NCI-H1436 (cell line): ENCODE data around the gene GIMAP5.

Experiments
- DNase-seq: peaks from one replicate; lab custom pipeline; 2025; lab: John Stamatoyannopoulos, UW

Gene GIMAP5

DNA sequence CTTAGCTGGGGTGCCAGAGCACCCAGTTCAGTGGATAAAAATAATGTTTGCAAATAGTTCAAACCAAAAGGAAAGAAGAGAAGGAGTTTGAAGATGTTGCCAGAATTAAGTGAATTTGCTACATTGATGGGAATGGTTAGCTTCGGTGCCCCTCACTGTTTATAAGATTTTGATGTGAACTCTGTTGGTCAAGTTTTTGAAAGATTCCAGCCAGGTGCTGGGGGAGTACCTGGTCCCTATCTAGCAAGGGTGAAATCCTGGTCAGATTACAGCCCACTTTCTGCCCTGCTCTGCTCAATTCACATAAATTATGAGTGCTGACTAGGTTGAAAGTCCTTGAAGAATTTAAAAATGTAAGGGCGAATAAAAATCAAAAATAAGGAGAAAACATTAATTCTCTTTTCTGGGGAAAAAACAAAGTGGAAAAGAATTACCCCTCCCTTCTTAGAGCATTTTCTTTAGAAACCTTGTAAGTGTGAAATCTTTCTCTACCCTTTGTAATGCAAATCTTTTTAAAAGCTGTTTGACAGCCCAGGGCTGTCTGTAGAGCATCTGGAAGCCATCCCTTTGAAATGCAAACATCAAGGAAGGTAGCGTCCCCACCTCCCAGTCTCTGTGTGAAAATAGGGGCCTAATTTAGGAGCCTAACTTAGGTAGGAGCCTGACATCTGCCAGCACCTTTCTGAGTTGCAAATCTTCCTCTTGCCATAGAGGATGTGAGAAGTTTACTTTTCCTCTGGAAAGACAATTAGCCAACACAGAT lies 1.4 kb upstream of the GIMAP5 start:
- no peak for DNase-seq

DNA sequence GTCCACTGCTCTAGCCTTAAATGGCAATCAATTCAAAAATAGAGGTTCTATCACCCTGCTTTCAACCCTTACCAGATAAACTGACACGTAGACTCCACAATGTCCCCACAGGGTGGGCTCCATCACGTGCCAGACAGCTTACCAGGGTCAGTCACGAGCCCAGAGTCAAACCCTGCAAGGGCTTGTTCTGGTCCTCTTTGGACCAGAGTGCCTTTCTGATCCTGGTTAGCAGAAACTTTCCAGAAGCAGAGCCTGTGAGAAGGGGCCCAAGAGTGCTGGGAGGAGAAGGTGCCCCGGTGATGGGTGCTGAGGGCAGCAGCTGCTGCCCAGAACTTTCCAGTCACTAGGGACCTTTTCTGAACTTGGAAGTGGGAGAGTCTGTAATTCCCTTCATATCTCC lies 354 bp upstream of the GIMAP5 start:
- DNase-seq = no peak

DNA sequence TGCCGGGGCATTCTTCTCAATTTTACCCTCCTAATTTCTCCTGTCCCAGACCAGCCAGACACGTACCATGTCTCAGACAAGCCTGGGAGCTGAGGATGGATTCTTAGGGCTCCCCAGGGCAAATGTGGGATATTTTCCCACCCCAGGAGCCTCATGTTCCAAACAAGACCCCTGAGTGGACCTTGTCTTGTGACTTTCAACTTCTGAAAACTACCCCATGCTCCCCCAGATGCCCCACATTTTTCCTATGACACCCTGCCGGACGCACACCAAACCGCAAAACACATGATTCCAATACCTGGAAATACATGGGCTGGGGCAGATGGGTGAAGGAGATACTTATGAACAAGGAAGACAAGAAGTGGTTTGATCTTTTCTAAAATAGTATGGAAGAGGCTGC lies 874 bp downstream of the GIMAP5 start:
- no peak for DNase-seq

DNA sequence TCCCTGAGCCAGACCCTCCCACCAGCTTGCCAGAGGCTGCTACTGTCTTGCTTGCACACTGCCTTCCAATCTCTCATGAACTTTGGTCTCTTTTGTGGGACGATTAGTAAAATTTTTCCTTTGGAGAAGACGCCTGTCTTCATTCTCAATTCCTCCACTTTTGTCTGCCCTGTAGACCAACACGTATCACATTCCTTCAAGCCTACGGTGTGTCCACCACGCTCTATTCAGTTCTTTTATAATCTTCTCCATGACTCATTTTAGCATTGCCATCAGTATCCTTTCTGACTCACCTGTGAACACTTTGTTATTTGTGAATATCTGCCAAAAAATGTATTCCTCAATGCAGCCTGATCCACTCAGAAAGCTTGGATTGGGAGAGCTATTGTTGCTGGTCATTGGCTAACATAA lies 1.4 kb downstream of the GIMAP5 start:
- no peak for DNase-seq

DNA sequence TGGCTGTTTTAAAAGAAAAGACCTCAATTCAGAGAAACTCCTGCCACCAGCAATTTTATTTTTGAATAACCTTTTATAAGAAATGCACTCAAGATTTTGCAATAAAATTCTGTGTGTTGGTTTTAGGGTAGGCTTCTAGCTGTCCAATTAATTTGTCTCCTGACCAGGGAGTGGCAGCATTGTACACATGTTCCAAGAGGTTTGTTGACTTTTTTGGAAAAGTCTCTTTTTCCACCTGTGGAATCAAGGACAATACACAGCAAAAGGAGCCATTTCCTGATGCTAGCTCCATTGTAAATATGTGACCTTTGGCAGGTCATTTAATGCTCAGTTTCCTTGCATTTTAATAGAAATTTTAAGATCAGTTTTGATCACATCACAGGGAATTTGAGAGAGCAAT lies 1.8 kb downstream of the GIMAP5 start:
- no peak for DNase-seq

DNA sequence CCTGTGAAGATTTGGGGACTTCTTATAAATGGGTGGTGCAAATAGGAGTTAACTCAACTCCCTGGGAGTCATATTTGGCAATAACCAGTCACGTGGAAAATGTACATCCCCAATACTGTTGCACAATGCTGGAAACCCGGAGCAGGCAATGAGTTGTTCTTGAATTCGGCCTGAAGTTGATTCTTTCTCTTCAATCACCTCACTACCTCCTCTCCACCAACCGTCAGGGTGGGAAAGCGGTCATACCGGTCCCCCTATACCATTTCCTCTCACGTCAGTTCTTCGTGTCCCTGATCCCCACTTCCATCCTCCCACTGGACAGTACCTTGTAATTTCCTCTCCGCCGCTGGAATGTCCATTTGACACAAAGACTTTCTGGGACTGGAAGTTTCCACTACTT lies 2.8 kb downstream of the GIMAP5 start:
- no peak for DNase-seq

DNA sequence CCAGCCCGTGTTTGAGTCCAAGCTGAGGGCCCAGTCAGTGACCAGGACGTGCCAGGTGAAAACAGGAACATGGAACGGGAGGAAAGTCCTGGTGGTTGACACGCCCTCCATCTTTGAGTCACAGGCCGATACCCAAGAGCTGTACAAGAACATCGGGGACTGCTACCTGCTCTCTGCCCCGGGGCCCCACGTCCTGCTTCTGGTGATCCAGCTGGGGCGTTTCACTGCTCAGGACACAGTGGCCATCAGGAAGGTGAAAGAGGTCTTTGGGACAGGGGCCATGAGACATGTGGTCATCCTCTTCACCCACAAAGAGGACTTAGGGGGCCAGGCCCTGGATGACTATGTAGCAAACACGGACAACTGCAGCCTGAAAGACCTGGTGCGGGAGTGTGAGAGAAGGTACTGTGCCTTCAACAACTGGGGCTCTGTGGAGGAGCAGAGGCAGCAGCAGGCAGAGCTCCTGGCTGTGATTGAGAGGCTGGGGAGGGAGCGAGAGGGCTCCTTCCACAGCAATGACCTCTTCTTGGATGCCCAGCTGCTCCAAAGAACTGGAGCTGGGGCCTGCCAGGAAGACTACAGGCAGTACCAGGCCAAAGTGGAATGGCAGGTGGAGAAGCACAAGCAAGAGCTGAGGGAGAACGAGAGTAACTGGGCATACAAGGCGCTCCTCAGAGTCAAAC lies 5.2 kb downstream of the GIMAP5 start:
- DNase-seq = no peak

DNA sequence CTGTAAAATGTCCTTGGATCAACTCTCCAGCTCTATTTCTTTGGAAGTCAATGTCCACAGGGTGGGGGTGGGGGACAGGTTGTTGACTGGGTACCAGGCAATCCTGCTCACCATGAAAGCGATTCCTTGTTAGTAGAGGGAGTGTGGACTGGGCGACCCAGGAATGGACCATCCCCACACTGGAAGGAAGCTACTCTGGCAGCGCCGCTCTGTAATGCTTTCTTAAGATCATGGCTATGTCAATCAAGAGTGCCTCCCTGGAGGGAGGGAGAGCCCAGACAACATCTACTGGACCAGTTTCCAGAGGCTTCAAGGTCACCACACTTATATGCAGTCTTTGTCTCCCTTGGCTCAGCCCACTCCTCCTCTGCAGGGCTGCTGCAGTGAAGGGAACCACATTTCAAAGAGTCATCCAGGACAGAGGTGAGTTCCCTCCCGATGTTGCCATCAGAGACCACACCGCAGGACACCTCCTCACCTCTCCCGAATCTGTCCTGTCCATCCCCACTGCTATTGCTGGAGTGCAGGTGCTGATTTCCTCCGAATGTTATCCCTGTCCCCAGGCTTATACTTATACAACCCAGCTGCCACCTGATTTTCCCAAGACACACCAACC lies 6.9 kb downstream of the GIMAP5 start:
- DNase-seq = no peak

DNA sequence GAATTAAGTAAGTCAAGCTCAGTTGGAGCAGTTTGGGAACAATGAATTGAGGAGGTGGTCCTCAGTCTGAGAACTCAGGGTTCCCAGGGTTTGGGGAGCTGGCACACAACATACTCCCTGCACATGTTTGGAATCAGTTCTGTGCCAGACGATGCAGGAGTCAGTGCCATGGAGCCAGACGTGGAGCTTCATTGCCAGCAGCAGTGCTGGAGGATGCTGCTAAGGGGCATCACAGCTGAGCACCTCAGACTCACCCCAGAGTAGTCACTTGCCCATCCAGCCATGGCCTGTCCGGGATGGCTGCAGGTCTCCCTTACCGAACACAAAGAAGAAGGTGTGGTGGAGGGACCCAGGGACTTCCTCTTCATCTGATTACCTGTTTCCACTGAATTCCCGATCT lies 7.9 kb downstream of the GIMAP5 start:
- DNase-seq = no peak

DNA sequence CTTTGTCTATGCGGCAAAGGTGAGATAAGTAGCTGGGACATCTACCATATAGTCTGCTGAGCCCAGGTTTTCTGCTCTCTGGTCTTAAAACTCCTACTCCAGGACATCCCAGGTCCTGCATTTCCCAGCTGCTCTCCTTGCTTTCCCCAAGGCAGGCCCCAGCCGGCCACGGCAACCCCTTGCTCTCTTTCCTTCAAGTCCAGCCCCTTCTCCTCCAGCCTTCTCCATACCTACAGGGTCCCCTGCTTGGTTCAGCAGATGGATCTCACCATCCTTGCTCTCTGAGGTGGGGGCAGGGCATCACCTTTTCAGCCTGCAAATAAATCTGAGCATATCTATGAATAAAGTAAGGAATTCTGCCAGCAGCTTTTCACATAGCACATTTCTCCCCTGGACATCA lies 8.7 kb downstream of the GIMAP5 start:
- DNase-seq = no peak

DNA sequence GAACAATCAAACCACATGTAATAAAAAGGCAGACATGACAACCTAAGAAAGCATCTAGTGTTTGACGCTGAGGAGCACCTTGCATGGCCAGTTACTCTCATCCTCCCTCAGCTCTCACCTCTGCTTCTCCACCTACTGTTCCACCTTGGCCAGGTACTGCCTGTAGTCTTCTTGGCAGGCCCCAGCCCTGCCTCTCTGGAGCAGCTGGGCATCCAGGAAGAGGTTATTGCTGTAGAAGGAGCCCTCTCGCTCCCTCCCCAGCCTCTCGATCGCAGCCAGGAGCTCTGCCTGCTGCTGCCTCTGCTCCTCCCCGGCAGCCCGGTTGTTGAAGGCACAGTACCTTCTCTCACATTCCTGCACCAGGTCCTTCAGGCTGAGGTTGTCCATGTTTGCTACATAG lies 9.7 kb downstream of the GIMAP5 start:
- no peak for DNase-seq

DNA sequence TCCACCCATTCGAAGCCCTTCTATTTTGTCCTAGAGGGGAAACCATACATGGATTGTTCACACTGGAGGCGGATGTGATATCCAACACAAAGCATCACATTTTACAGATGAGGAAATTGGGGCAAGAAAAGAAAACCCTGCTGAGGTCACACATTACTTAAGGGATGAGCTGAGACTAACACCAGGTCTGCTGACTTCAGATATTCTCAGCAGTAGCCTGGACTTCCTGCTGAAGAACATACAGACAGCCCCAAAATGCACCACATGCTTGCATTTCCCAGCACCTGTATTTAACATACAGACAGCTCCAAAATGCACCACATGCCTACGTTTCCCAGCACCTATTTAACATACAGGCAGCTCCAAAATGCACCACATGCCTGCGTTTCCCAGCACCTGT lies 11.2 kb downstream of the GIMAP5 start:
- no peak for DNase-seq

DNA sequence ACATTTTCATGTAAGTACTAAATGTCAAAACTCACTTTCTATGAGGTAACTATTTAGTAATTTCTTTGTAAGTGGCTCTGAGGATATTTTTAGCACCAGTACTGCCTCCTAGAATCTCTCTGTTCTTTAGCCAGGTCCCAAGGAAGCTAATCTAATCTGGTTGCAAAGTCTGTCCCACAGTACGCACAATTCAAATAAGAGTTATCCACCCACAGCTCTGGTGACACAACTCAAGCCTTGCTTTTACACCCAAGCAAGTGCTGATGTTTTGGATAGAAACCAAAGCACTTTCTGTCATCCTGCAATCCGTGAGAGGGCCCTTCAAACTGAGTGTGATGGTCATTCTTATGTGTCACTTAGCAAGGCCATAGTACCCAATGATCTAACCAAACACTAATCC lies 14.5 kb downstream of the GIMAP5 start:
- DNase-seq = no peak

DNA sequence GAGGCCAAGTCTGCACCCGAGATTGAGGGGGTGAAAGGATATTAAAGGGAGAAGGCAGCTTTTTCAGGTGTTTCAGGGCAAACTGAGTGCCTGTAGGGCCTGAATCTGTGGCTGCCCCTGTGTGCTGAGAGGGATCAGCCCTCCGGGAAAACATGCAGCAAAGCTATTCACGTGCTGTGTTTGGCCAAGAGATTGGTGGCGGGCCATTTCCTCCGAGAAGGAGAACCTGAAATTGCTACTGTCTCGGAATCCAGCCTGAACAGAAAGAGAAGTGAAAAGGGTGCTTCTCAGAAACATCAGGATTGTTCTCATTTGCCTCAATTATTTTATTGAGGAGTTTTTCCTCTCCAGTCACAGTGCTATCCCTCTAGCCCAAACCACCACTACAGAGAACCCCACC lies 16.0 kb downstream of the GIMAP5 start:
- DNase-seq = no peak

DNA sequence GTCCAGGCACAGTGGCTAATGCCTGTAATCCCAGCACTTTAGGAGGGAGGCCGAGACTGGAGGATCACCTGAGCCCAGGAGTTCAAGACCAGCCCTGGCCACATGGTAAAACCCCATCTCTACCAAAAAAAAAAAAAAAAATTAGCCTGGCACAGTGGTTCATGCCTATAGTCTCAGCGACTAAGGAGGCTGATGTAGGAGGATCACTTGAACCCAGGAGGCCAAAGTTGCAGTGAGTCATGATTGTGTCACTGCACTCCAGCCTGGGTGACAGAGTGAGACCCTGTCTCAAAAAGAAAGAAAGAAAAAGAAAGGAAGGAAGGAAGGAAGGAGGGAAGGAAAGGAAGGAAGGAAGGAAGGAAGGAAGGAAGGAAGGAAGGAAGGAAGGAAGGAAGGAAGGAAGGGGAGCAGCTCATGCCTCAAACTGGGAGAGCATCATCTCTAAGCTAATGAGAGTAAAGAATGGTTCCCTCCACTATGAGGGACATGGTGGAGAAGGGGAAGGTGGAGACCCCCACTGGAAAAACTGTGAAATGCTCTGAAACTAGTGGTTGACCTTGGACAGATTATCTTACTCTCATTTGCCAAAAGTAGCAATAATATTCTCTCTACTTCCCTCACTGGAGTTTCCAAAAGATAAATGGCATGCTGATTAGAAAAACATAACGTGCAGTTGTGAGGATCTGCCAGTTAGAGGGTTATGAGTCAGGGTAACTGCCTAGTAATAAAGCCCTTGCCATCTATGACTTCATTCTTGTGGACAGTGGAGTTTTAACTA lies 16.8 kb downstream of the GIMAP5 start:
- no peak for DNase-seq

DNA sequence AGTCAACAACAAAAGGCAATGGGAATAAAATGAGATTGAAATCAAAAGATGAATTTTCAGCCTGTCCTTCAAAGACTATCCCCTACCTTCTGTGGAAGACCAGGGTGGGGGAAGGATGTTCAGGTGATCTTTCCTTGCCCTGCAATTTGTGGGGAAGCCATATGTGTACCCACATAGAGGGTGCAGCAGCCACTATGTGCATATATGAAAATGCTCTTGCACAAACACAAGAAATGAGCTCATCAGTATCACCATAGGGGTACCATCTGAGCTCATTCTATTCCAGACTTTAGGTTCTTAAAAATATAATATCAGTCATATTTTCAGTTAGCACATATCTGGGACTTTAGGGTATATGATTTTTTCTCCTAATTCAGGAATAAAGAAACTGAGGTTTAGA lies 17.7 kb downstream of the GIMAP5 start:
- DNase-seq = no peak

DNA sequence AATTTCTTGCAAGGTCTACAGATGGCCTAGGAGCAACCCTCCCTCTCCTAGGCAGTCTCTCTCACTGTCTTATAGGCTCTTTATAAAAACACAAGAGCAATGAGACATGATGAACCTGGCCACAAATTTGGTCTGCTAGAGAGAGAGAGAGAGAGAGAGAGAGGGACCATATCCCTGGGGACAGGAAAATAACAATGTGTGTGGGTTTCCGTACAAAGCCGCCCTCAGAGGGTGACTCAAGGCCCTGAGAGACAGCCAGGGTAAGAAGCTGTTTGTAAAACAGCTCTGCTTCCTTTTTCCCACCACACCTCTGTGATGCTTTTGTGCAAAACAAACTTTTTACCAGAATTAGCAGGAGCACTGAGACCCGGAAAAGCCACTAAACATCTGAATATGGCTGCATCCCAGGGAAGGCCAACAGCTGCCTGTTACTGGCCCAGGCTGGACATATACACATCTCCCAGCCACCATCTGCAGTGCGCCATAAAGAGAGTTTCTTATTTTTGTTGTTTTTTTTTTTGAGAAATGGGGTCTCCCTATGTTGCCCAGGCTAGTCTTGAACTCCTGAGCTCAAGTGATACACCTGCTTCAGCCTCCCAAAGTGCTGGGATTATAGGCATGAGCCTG lies 18.4 kb downstream of the GIMAP5 start:
- DNase-seq = no peak

DNA sequence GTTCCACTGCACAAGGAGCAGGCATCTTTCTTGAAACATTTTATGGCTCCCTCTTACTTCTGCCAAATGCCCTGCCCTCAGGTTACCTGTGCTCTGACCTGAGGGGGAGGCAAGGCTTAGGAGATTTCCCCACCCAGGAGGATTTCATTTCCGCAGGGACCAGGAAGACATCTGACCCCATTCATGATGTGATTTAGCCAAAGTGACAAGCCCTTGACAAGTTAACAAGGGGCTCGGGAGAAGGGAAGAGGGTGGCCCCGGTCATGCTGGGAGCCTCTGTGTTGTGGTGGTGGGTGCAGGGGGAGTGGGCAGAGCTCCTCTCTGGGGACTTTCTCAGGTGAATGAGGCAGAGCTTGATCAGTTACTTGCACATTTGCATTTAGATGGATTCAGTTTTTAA lies 18.9 kb downstream of the GIMAP5 start:
- DNase-seq = no peak

DNA sequence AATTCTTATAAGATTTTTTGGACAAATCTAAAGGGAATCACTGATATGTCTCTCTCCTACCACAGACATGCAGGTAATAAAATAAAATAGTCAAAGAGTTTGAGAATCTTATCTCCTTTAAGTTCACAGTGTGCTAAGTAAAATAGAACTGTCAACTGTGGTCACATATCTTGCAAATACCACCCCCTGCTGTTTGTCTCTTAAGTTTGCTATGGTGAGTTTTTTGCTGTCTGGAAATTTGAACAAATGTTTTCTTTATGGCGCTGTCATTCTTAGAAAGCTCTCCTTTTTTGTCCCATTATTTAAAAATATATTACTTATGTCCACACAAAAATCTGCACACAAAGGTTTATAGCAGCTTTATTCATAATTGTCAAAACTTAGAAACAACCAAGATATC lies 19.6 kb downstream of the GIMAP5 start:
- no peak for DNase-seq

DNA sequence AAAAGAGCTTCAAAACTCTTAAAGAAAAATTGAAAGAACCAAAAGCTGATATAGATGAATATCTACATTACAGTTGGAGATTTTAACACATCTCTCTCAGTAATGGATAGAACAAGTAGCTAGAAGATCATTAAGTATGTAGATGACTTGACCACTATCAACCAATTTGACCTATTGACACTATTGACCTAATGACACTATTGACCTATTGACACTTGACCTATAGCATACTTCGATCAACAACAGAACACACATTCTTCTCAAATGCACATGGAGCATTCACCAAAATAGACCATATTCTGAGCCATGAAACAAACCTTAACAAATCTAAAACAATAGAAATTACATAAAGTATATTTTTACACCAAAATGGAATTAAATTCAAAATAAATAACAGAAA lies 22.3 kb downstream of the GIMAP5 start:
- no peak for DNase-seq

DNA sequence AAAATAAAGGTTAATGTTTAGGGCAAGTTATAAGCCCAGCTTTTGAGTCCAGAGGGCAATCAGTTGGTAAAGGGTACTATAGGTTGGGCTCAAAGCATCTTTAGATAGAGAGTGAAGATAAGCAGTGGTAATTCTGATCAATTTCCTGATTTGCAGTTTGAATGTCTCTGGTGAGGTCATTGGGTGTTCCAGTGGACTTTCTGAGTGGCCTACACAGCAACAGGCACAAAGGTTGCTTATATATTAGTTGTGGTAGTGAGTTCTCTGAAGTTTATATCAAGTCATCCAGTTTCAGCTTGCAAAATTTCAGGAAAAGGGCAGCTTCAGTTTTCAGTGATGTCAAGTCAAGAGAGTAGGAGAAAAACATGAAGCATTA lies 29.1 kb downstream of the GIMAP5 start:
- DNase-seq = no peak

DNA sequence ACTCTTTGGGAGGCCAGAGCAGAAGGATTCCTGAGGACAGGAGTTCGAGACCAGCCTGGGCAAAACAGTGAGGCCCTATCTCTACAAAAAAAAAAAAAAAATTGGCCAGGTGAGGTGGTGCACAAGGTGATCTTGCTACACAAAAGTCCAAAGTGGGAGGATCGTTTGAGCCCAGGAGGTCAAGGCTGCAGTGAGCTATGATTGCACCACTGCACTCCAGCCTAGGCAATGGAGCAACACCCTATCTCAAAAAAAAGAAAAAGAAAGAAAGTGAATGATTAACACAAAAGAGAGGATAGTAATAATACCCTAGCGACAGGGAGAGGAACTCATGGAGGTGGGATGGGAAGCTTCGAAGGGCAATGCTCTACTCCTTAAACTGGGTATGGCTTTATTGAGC lies 32.5 kb downstream of the GIMAP5 start:
- no peak for DNase-seq
